H1 (cell line): Measurements from ENCODE around the gene AOC1. TPM values are rescaled to one million over a fixed set of nuclear protein-coding genes. Genes with fewer than 3 reads are reported as not detected.
A peak's percentile ranks its signal among the peaks of the same experiment; 100 is the strongest.

Source experiments
- CTCF ChIA-PET: fragments of 300-600 bp; sonication (Branson Sonifier 250); formaldehyde crosslinking; loops from one replicate; lab custom pipeline; 2021; ENCODE audit not compliant: partially characterized antibody; lab: Charles Lee
- POLR2A ChIA-PET: fragments of 300-600 bp; sonication (Branson Sonifier 250); formaldehyde crosslinking; loops from one replicate; lab custom pipeline; 2021; ENCODE audit warnings: inconsistent platforms; ENCODE audit not compliant: partially characterized antibody; lab: Charles Lee
- DNase-seq, 2 experiments: peaks; one replicate each; pipeline versions ENCODE4 v3.0.0 to v3.0.0-alpha.2; 2010 to 2022; ENCODE audit warnings: low spot score in 2 of 2, low read depth in 1 of 2, mixed read lengths in 1 of 2
- FAIRE-seq: peaks from 2 replicates; lab custom pipeline; 2011; peaks lifted over from hg19 to GRCh38; lab: Jason Lieb, UNC
- H2AFZ ChIP-seq: 2 replicates; pipeline ENCODE4 v1.8.1; 2012; ENCODE audit warnings: low read length, inconsistent platforms
- H2AK5ac ChIP-seq: 2 replicates; pipeline ENCODE4 v1.6.1; 2013; ENCODE audit warnings: low read depth, low read length
- H2BK120ac ChIP-seq: replicated peaks from 2 replicates; pipeline ENCODE3; 2013; ENCODE audit warnings: low read depth, low read length, inconsistent platforms
- H2BK12ac ChIP-seq: 2 replicates; pipeline ENCODE4 v1.6.1; 2013; ENCODE audit warnings: low read depth, low read length
- H2BK15ac ChIP-seq: 2 replicates; pipeline ENCODE4 v1.6.1; 2013; ENCODE audit warnings: low read length
- H2BK20ac ChIP-seq: 2 replicates; pipeline ENCODE4 v1.6.1; 2013; ENCODE audit warnings: low read length
- H2BK5ac ChIP-seq: 2 replicates; pipeline ENCODE4 v1.6.1; 2013; ENCODE audit warnings: low read depth, low read length
- H3K14ac ChIP-seq: 2 replicates; pipeline ENCODE4 v1.6.1; 2013; ENCODE audit warnings: inconsistent platforms; ENCODE audit not compliant: insufficient read length
- H3K18ac ChIP-seq: 2 replicates; pipeline ENCODE4 v1.6.1; 2013; ENCODE audit warnings: low read length; ENCODE audit errors: extremely low read depth
- H3K23ac ChIP-seq: 2 replicates; pipeline ENCODE4 v1.6.1; 2013; ENCODE audit warnings: inconsistent platforms; ENCODE audit not compliant: insufficient read length
- H3K23me2 ChIP-seq: 2 replicates; pipeline ENCODE4 v1.6.1; 2013; ENCODE audit warnings: low read depth, low read length
- H3K27ac ChIP-seq: 2 replicates; pipeline ENCODE4 v1.6.1; 2011; ENCODE audit warnings: low read depth, low read length, inconsistent platforms
- H3K27me3 ChIP-seq, 4 experiments: replicated peaks in 1 of 4; 1 replicate in 1 of 4; 2 replicates in 3 of 4; pipeline versions ENCODE4 v1.6.1 to v1.8.1; 2011 to 2013; ENCODE audit warnings: low read length in 3 of 4, mild to moderate bottlenecking in 3 of 4, inconsistent platforms in 2 of 4, mixed read lengths in 2 of 4, moderate library complexity in 1 of 4; ENCODE audit not compliant: control insufficient read depth in 3 of 4, insufficient read depth in 3 of 4; ENCODE audit errors: extremely low read depth in 1 of 4
- H3K36me3 ChIP-seq, 4 experiments: 2 replicates each; pipeline versions ENCODE4 v1.6.1 to v1.8.1; 2011 to 2013; ENCODE audit warnings: mild to moderate bottlenecking in 4 of 4, low read length in 3 of 4, moderate library complexity in 2 of 4, control low read depth in 1 of 4, inconsistent platforms in 1 of 4; ENCODE audit not compliant: insufficient read depth in 4 of 4, control insufficient read depth in 2 of 4
- H3K4ac ChIP-seq: replicated peaks from 2 replicates; pipeline ENCODE3; 2013; ENCODE audit warnings: low read length, low read depth, mixed read lengths, inconsistent platforms; ENCODE audit not compliant: insufficient read length
- H3K4me1 ChIP-seq, 4 experiments: replicated peaks in 1 of 4; 1 replicate in 1 of 4; 2 replicates in 3 of 4; pipeline versions ENCODE4 v1.6.1 to v1.8.1; 2011 to 2013; ENCODE audit warnings: low read length in 3 of 4, inconsistent platforms in 2 of 4, mixed read lengths in 1 of 4; ENCODE audit not compliant: insufficient read depth in 4 of 4, control insufficient read depth in 3 of 4
- H3K4me2 ChIP-seq, 2 experiments: 2 replicates each; pipeline versions ENCODE4 v1.6.1 to v1.8.1; 2011 to 2013; ENCODE audit warnings: low read depth in 2 of 2, low read length in 2 of 2, control low read depth in 1 of 2, inconsistent platforms in 1 of 2, mild to moderate bottlenecking in 1 of 2; ENCODE audit not compliant: insufficient read depth in 1 of 2
- H3K4me3 ChIP-seq, 4 experiments: fragments of 200-600, 300-600 bp in 1 of 4; sonication (generic), shearing (Covaris generic), sonication (Bioruptor Twin) in 1 of 4; 2 replicates each; pipeline versions ENCODE4 v1.5.1 to v1.8.1; 2011 to 2016; ENCODE audit warnings: low read length in 4 of 4, low read depth in 3 of 4, control low read depth in 2 of 4, inconsistent platforms in 2 of 4, mild to moderate bottlenecking in 2 of 4, mixed read lengths in 1 of 4, moderate library complexity in 1 of 4; ENCODE audit not compliant: insufficient read depth in 2 of 4; ENCODE audit errors: extremely low read depth in 1 of 4
- H3K56ac ChIP-seq: replicated peaks from 2 replicates; pipeline ENCODE3; 2013; ENCODE audit warnings: low read depth, mild to moderate bottlenecking, mixed read lengths, low read length, inconsistent platforms; ENCODE audit not compliant: insufficient read length
- H3K79me1 ChIP-seq: 2 replicates; pipeline ENCODE4 v1.6.1; 2013; ENCODE audit warnings: low read depth, low read length, control low read depth
- H3K79me2 ChIP-seq, 2 experiments: 2 replicates each; pipeline versions ENCODE4 v1.6.1 to v1.8.1; 2012 to 2013; ENCODE audit warnings: low read length in 2 of 2, mild to moderate bottlenecking in 2 of 2, inconsistent platforms in 1 of 2; ENCODE audit not compliant: insufficient read depth in 2 of 2, control insufficient read depth in 1 of 2
- H3K9ac ChIP-seq, 4 experiments: replicated peaks in 1 of 4; 1 replicate in 1 of 4; 2 replicates in 3 of 4; pipeline versions ENCODE4 v1.6.1 to v1.8.1; 2011 to 2013; ENCODE audit warnings: low read depth in 3 of 4, low read length in 3 of 4, control low read depth in 2 of 4, mild to moderate bottlenecking in 2 of 4, moderate library complexity in 2 of 4, inconsistent platforms in 1 of 4; ENCODE audit errors: extremely low read depth in 1 of 4
- H3K9me3 ChIP-seq, 2 experiments: 2 replicates each; pipeline versions ENCODE4 v1.6.1 to v1.8.1; 2012 to 2013; ENCODE audit warnings: mild to moderate bottlenecking in 2 of 2, moderate library complexity in 2 of 2, control low read depth in 1 of 2, inconsistent platforms in 1 of 2, low read depth in 1 of 2, low read length in 1 of 2, mixed read lengths in 1 of 2; ENCODE audit not compliant: insufficient read depth in 2 of 2
- H4K20me1 ChIP-seq, 2 experiments: replicated peaks in 1 of 2; 2 replicates each; pipeline versions ENCODE3 to v1.8.1; 2011 to 2013; ENCODE audit warnings: inconsistent platforms in 2 of 2, low read length in 2 of 2, mild to moderate bottlenecking in 1 of 2; ENCODE audit not compliant: insufficient read depth in 2 of 2, control insufficient read depth in 1 of 2
- H4K5ac ChIP-seq: 2 replicates; pipeline ENCODE4 v1.6.1; 2013; ENCODE audit warnings: low read length, low read depth, mixed read lengths, inconsistent platforms; ENCODE audit not compliant: insufficient read length
- H4K8ac ChIP-seq: 2 replicates; pipeline ENCODE4 v1.8.0; 2013; ENCODE audit warnings: mild to moderate bottlenecking, moderate library complexity, low read length, inconsistent platforms; ENCODE audit not compliant: insufficient read depth; ENCODE audit errors: extremely low read depth
- H4K91ac ChIP-seq: replicated peaks from 2 replicates; pipeline ENCODE3; 2013; ENCODE audit warnings: low read length, mixed read lengths, inconsistent platforms; ENCODE audit not compliant: insufficient read length
- BACH1 ChIP-seq: IDR thresholded peaks from 2 replicates; pipeline ENCODE4 v1.6.1; 2012; ENCODE audit warnings: low read length, improper control_type of control experiment
- BRCA1 ChIP-seq: IDR thresholded peaks from 2 replicates; pipeline ENCODE4 v1.6.1; 2012; ENCODE audit warnings: low read depth, low read length, improper control_type of control experiment
- CBX5 ChIP-seq: fragments of 300-800, 300-1000 bp; sonication (generic); IDR thresholded peaks from 2 replicates; pipeline ENCODE4 v1.7.1; 2016; ENCODE audit warnings: antibody characterized with exemption, low read length, low read depth
- CEBPB ChIP-seq: IDR thresholded peaks from 2 replicates; pipeline ENCODE4 v1.6.1; 2012; ENCODE audit warnings: low read depth, low read length
- HDAC6 ChIP-seq: IDR thresholded peaks from one replicate; pipeline ENCODE4 v1.7.1; 2012; ENCODE audit warnings: low read depth, mild to moderate bottlenecking, inconsistent platforms, low read length, moderate library complexity
- NANOG ChIP-seq: IDR thresholded peaks from 2 replicates; pipeline ENCODE4 v1.6.1; 2011; ENCODE audit warnings: low read length, low read depth, mild to moderate bottlenecking, inconsistent platforms; ENCODE audit not compliant: insufficient read depth, poor library complexity, severe bottlenecking
- NRF1 ChIP-seq: IDR thresholded peaks from 2 replicates; pipeline ENCODE4 v1.6.1; 2011; ENCODE audit warnings: mild to moderate bottlenecking, low read depth, low read length, improper control_type of control experiment
- PHF8 ChIP-seq: fragments of 200-600 bp; sonication (generic); conservative IDR thresholded peaks from 2 replicates; pipeline ENCODE4 v1.7.1; 2012; ENCODE audit warnings: low read depth, mild to moderate bottlenecking, inconsistent platforms, low read length, moderate library complexity
- RAD21 ChIP-seq, 2 experiments: IDR thresholded peaks in 1 of 2; conservative IDR thresholded peaks in 1 of 2; 2 replicates each; pipeline ENCODE4 v1.6.1; 2011; ENCODE audit warnings: low read depth in 2 of 2, low read length in 2 of 2, improper control_type of control experiment in 1 of 2, inconsistent platforms in 1 of 2, mild to moderate bottlenecking in 1 of 2, moderate library complexity in 1 of 2
- SIRT6 ChIP-seq: IDR thresholded peaks from one replicate; pipeline ENCODE4 v1.7.1; 2012; ENCODE audit warnings: low read length, inconsistent platforms
- SIX5 ChIP-seq: IDR thresholded peaks from 2 replicates; pipeline ENCODE4 v1.6.1; 2011; ENCODE audit warnings: mild to moderate bottlenecking, low read depth, low read length
- SP1 ChIP-seq: IDR thresholded peaks from 2 replicates; pipeline ENCODE4 v1.6.1; 2011; ENCODE audit warnings: low read depth, low read length
- TCF12 ChIP-seq: IDR thresholded peaks from 2 replicates; pipeline ENCODE4 v1.6.1; 2011; ENCODE audit warnings: low read depth, mild to moderate bottlenecking, low read length
- YY1 ChIP-seq: IDR thresholded peaks from 2 replicates; pipeline ENCODE4 v1.6.1; 2011; ENCODE audit warnings: low read depth, mild to moderate bottlenecking, low read length
- ZNF274 ChIP-seq: IDR thresholded peaks from 2 replicates; pipeline ENCODE4 v1.7.0; 2012; ENCODE audit warnings: low read length, borderline replicate concordance; ENCODE audit errors: extremely low read depth
- WGBS, 2 experiments: shearing (Covaris generic) in 1 of 2; methylation state at CpG; one replicate each; pipeline versions ENCODE4 v1.1.6 to v1.1.7; 2013 to 2015; ENCODE audit warnings: low lambda C conversion rate in 2 of 2, mixed read lengths in 2 of 2, inconsistent platforms in 1 of 2, low coverage in 1 of 2, missing lambda C conversion rate in 1 of 2; ENCODE audit not compliant: insufficient replicate concordance in 2 of 2, insufficient coverage in 1 of 2, insufficient read length in 1 of 2; ENCODE audit errors: extremely low coverage in 1 of 2, missing lambda C conversion rate in 1 of 2; 5-methylcytosine and 5-hydroxymethylcytosine counted together
- polyA plus RNA-seq, 7 experiments: library from polyadenylated mRNA; depleted of rRNA in 3 of 7; stranded (reverse) in 5 of 7; unstranded in 2 of 7; fragments of >200 nt in 5 of 7; fragments of 200-250 nt in 2 of 7; gene quantifications; 1 replicate in 5 of 7; 2 replicates in 1 of 7; 4 replicates in 1 of 7; pipeline versions ENCODE4 v1.2.1 to v1.2.3, GENCODE V29; 2011 to 2013; ENCODE audit warnings: missing spikeins in 2 of 7, mixed read lengths in 2 of 7
- total RNA-seq: library from RNA; stranded (reverse); fragmentation: NEBNext Ultra II Directional; extraction: Animal tissue kit (Norgen Biotek cat#: 25700); gene quantifications from 2 replicates; pipeline ENCODE4 v1.2.1, GENCODE V29; 2021

The AOC1 gene
- total and polyA plus RNA-seq, 2 of the 8 experiments (the other 6 are each of a cell fraction or from before 2014, with no cell fraction given): 0.15 to 0.17 TPM

- Histone ChIP-seq H2BK120ac (no peak overlapping the region), H3K27ac (0 out of 2 replicates have a peak overlapping the region, but pooled peaks have one; percentile 91), H4K91ac (no peak overlapping the region), H4K5ac (no peak overlapping the region), H3K4me3 (peak overlapping the region in 1 of 4 experiments; percentile 52; a peak in 2 of 8 replicates), H2BK20ac (no peak overlapping the region), H3K4me2 (peak overlapping the region; percentile 40 to 83; a peak in 3 of 4 replicates), H3K4ac (no peak overlapping the region), H3K79me2 (no peaks in the 10 kb centered on the region), H3K23ac (no peak overlapping the region), H3K56ac (no peak overlapping the region), H3K9me3 (no peaks in the 10 kb centered on the region), H3K18ac (no peak overlapping the region), H2AFZ (peak overlapping the region; percentile 100), H2BK5ac (no peak overlapping the region), H3K27me3 (no peaks in the 10 kb centered on the region; a peak in 1 of 7 replicates), H2AK5ac (no peak overlapping the region), H3K14ac (no peak overlapping the region), H3K9ac (peak overlapping the region in 1 of 4 experiments; percentile 84; a peak in 1 of 7 replicates), H2BK12ac (no peak overlapping the region), H4K20me1 (no peaks in the 10 kb centered on the region), H2BK15ac (no peak overlapping the region), H3K36me3 (no peaks in the 10 kb centered on the region), H4K8ac (no peak overlapping the region), H3K23me2 (no peaks in the 10 kb centered on the region; the same call in 1 of the 2 replicates), H3K4me1 (0 out of 7 replicates have a peak, but pooled peaks cover 0 to 7% (median 0%) of the 10 kb centered on the region in 4 experiments), H3K79me1 (no peaks in the 10 kb centered on the region)
- FAIRE-seq: no peak
- ChIA-PET POLR2A (interaction anchor here (0.7 kb wide), 1 partner anchor 20 kb away, joined by 4 read pairs; no protein-coding TSS in a partner anchor), CTCF (interaction anchor here (0.6 to 7.1 kb wide), 39 partner anchors 8 to 1806 kb away, joined by 3 to 50 read pairs (median 5); no protein-coding TSS in a partner anchor)
- DNase-seq: no peak
- WGBS, 2 experiments: 78% methylated on average over 4 of the region's 4 CpGs; no CpG with 5 or more reads in 1 of the 2 experiments
- no peak for TF ChIP-seq CBX5
- no peak for TF ChIP-seq NANOG
- TF ChIP-seq HDAC6: no peak
- no peak for TF ChIP-seq YY1
- TF ChIP-seq TCF12: no peak
- TF ChIP-seq RAD21 (IDR thresholded peaks at IDR 0.05 in 1 of 2, conservative IDR thresholded peaks at IDR 0.05 in 1 of 2; ENCODE audit: low read depth in 2 of 2, low read length in 2 of 2): no peak
- no peak for TF ChIP-seq SIX5
- TF ChIP-seq NRF1: no peak
- no peak for TF ChIP-seq BACH1
- no peak for TF ChIP-seq ZNF274
- no peak for TF ChIP-seq BRCA1
- no peak for TF ChIP-seq SIRT6
- no peak for TF ChIP-seq CEBPB
- TF ChIP-seq SP1: no peak
- TF ChIP-seq PHF8: no peak
Measured at GRCh38 chr7:150877536-150877935, 25.2 kb downstream of the AOC1 start.
